ENCODE data around the gene TNFSF13B. TPM values are rescaled to one million over a fixed set of nuclear protein-coding genes. Genes with fewer than 3 reads are reported as not detected.

TNFSF13B gene
- total RNA-seq = 1 to 10 TPM in 2 of 4 donors, not detected in 2; 1.1 to 7.1 TPM

DNA sequence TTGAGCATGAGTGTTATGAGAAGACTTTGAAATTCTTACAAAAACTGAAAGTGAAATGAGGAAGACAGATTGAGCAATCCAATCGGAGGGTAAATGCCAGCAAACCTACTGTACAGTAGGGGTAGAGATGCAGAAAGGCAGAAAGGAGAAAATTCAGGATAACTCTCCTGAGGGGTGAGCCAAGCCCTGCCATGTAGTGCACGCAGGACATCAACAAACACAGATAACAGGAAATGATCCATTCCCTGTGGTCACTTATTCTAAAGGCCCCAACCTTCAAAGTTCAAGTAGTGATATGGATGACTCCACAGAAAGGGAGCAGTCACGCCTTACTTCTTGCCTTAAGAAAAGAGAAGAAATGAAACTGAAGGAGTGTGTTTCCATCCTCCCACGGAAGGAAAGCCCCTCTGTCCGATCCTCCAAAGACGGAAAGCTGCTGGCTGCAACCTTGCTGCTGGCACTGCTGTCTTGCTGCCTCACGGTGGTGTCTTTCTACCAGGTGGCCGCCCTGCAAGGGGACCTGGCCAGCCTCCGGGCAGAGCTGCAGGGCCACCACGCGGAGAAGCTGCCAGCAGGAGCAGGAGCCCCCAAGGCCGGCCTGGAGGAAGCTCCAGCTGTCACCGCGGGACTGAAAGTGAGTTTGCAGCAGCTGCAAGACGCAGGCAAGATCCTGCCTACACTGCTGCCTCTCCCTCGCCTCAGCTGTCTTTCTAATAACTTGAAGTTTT, at the start of gene TNFSF13B:
TNFSF13B (plus strand) TSS at position 118 of the 728 bp plus-strand sequence; CDS start at position 296, 178 bp downstream.
- H3K27ac ChIP-seq = peak within 1 kb of the TSS; percentile 45 to 67 (median 58)
- H3K9me3 ChIP-seq = no peaks in the 10 kb centered on the region
- H3K27me3 ChIP-seq = no peaks in the 10 kb centered on the region
- no peak for TF ChIP-seq EP300 (IDR thresholded peaks at IDR 0.05; ENCODE audit: low read depth)
- TF ChIP-seq POLR2A (IDR thresholded peaks at IDR 0.05) = no peak
- TF ChIP-seq POLR2AphosphoS5 (IDR thresholded peaks at IDR 0.05) = no peak
- no peak for TF ChIP-seq CTCF (IDR thresholded peaks at IDR 0.05)
- in situ Hi-C loops (cut with MboI; ENCODE audit: low pct_ligation_motif_present in 1 of 4, low pct_unique_long_range_greater_than_20kb in 1 of 4, low sequenced_read_pairs in 3 of 4) = no loop called here
- H3K4me1 ChIP-seq = peaks cover 0 to 11% (median 2%) of the 10 kb centered on the region in 4 donors
- peak; percentile 57 for DNase-seq
- intact Hi-C loops (cut with DNase I; ENCODE audit: low total_unique reads) = no loop called here
- 25 to 39% methylated on average over 2 to 15 of the region's 16 CpGs for WGBS, 2 donors (ENCODE audit: low coverage in 1 of 2)
- H3K4me3 ChIP-seq = peak within 1 kb of the TSS; percentile 19 to 50 (median 24)
- H3K36me3 ChIP-seq = no peaks in the 10 kb centered on the region

DNA sequence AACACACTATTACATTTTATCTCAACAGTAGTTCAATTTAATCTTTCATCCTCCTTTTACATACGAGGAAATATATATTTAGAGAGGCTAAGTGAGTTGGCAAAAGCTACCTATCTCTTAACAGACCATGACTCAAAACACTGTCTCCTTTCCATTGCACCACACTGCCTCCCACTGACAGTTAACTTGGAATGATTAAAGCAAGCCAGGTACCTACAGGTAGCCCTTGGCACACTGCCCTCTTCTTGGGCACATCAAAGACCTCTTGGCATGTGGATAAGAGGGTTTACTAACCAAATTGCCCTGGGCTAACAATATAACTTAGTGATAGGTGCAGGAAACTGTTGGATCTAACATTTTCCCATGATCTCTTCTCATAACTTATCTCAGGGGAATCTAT, 49.5 kb upstream of the TNFSF13B start:
- H3K4me3 ChIP-seq = peak overlapping the region in 1 of 4 donors; percentile 91
- DNase-seq = peak; percentile 58
- no peaks in the 10 kb centered on the region for H3K9me3 ChIP-seq
- H3K27me3 ChIP-seq = no peaks in the 10 kb centered on the region
- TF ChIP-seq POLR2AphosphoS5 (IDR thresholded peaks at IDR 0.05) = no peak
- no peak for TF ChIP-seq CTCF (IDR thresholded peaks at IDR 0.05)
- intact Hi-C loops (cut with DNase I; ENCODE audit: low total_unique reads) (loop anchor here (10.0 kb wide), 1 partner anchor 675 kb away; no protein-coding TSS in a partner anchor), in situ Hi-C loops (cut with MboI; ENCODE audit: low pct_ligation_motif_present in 1 of 4, low pct_unique_long_range_greater_than_20kb in 1 of 4, low sequenced_read_pairs in 3 of 4) (no loop called here)
- 24 to 50% methylated on average over 1 of the region's 1 CpG for WGBS, 2 donors (ENCODE audit: low coverage in 1 of 2)
- peaks cover 11 to 59% (median 26%) of the 10 kb centered on the region in 4 donors for H3K4me1 ChIP-seq
- no peaks in the 10 kb centered on the region for H3K36me3 ChIP-seq
- H3K27ac ChIP-seq = peak overlapping the region in 3 of 4 donors; percentile 86 to 92 (median 87)

- Histone ChIP-seq H3K4me1 (peaks cover 4 to 39% (median 17%) of the 10 kb centered on the region in 4 donors), H3K9me3 (no peaks in the 10 kb centered on the region), H3K27ac (no peak overlapping the region), H3K27me3 (no peaks in the 10 kb centered on the region), H3K36me3 (no peaks in the 10 kb centered on the region), H3K4me3 (no peak overlapping the region)
- WGBS, 2 donors (ENCODE audit: low coverage in 1 of 2) = 72 to 73% methylated on average over 6 to 7 of the region's 7 CpGs
- intact Hi-C loops (cut with DNase I; ENCODE audit: low total_unique reads) (loop anchor here (10.0 kb wide), 1 partner anchor 671 kb away; no protein-coding TSS in a partner anchor), in situ Hi-C loops (cut with MboI; ENCODE audit: low pct_ligation_motif_present in 1 of 4, low pct_unique_long_range_greater_than_20kb in 1 of 4, low sequenced_read_pairs in 3 of 4) (no loop called here)
- no peak for DNase-seq
- no peak for TF ChIP-seq EP300 (IDR thresholded peaks at IDR 0.05; ENCODE audit: low read depth)
- no peak for TF ChIP-seq CTCF (IDR thresholded peaks at IDR 0.05)
- TF ChIP-seq POLR2AphosphoS5 (IDR thresholded peaks at IDR 0.05) = no peak
- no peak for TF ChIP-seq POLR2A (IDR thresholded peaks at IDR 0.05)
Observed at GRCh38 chr13:108223687-108224503, 45.6 kb upstream of the TNFSF13B start.

DNA sequence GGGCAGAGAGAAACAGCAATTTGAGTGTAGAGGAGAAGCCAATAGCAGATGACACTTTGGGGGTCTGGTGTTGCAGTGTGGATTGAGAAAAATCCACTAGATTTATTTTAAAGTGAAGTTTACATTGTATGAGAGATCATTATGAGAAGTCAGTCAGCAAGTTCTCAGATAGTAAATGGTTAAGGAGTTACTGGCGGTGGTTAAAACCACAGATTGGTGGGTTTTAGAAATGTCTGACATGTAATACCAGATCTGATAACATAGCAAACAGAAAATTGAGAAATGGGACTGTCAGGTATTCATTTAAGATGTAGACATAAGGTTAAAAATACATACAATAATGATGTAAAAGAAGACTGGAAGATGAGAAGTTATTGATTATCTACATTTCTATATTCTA, 44.1 kb upstream of the TNFSF13B start:
- H3K27ac ChIP-seq = no peak overlapping the region
- in situ Hi-C loops (cut with MboI; ENCODE audit: low pct_ligation_motif_present in 1 of 4, low pct_unique_long_range_greater_than_20kb in 1 of 4, low sequenced_read_pairs in 3 of 4) = no loop called here
- H3K4me1 ChIP-seq = peaks cover 0 to 24% (median 3%) of the 10 kb centered on the region in 4 donors
- no peaks in the 10 kb centered on the region for H3K36me3 ChIP-seq
- no peak for DNase-seq
- no peaks in the 10 kb centered on the region for H3K9me3 ChIP-seq
- intact Hi-C loops (cut with DNase I; ENCODE audit: low total_unique reads) = loop anchor here (10.0 kb wide), 1 partner anchor 669 kb away; no protein-coding TSS in a partner anchor
- TF ChIP-seq POLR2A (IDR thresholded peaks at IDR 0.05) = no peak
- TF ChIP-seq EP300 (IDR thresholded peaks at IDR 0.05; ENCODE audit: low read depth) = no peak
- no peak for TF ChIP-seq POLR2AphosphoS5 (IDR thresholded peaks at IDR 0.05)
- no peak for TF ChIP-seq CTCF (IDR thresholded peaks at IDR 0.05)
- H3K4me3 ChIP-seq = no peak overlapping the region
- 58 to 64% methylated on average over 1 of the region's 1 CpG for WGBS, 2 donors (ENCODE audit: low coverage in 1 of 2)
- no peaks in the 10 kb centered on the region for H3K27me3 ChIP-seq
